ENCODE data around the gene CDCA3. TPM values are rescaled to one million over a fixed set of nuclear protein-coding genes. Genes with fewer than 3 reads are reported as not detected.

Gene CDCA3
- total RNA-seq, 1 experiment from 2014 or later: 61.8 TPM

- ATAC-seq (peak; percentile 73), DNase-seq (ENCODE audit: low spot score) (peak; percentile 73)
- H3K27ac Mint-ChIP-seq: no peak overlapping the region; the same call in 1 of the 2 replicates
- no peak for TF ChIP-seq ZNF263 (CRISPR knock-in tag; IDR thresholded peaks at IDR 0.05; ENCODE audit: low read depth)
- ChIA-PET CTCF (interaction anchor here (0.8 to 5.1 kb wide), 7 partner anchors 13 to 122 kb away, joined by 3 to 28 read pairs (median 5); partner anchors contain the start of genes CDCA3, MLF2, PTMS and SPSB2), POLR2A (interaction anchor here (0.5 to 2.2 kb wide), 3 partner anchors 12 to 150 kb away, joined by 3 to 9 read pairs (median 3); partner anchors contain the start of genes CDCA3 and USP5)
- H3K4me3 Mint-ChIP-seq: no peak overlapping the region
- H3K27me3 Mint-ChIP-seq (ENCODE audit: low read depth): no peaks in the 10 kb centered on the region
- no peaks in the 10 kb centered on the region for H3K9me3 Mint-ChIP-seq
- H3K4me1 Mint-ChIP-seq: peaks cover 18% of the 10 kb centered on the region
- peaks cover 47% of the 10 kb centered on the region for H3K36me3 Mint-ChIP-seq
Measured at GRCh38 chr12:6839482-6840201, 11.4 kb downstream of the CDCA3 start.

GRCh38 chr12:6838854-6839253, 12.2 kb downstream of the CDCA3 start:
- TF ChIP-seq TP53 (CRISPR knock-in tag; IDR thresholded peaks at IDR 0.05): no peak
- TF ChIP-seq ESRRA (CRISPR knock-in tag; IDR thresholded peaks at IDR 0.05; ENCODE audit: borderline replicate concordance): no peak
- no peak for TF ChIP-seq FOXJ3 (CRISPR knock-in tag; IDR thresholded peaks at IDR 0.05; ENCODE audit: borderline replicate concordance)
- no peak for TF ChIP-seq RORB (CRISPR knock-in tag; IDR thresholded peaks at IDR 0.05)
- no peak for TF ChIP-seq TEAD4 (CRISPR knock-in tag; IDR thresholded peaks at IDR 0.05)
- TF ChIP-seq HMGXB4 (CRISPR knock-in tag; IDR thresholded peaks at IDR 0.05): no peak
- TF ChIP-seq ATF1 (CRISPR knock-in tag; IDR thresholded peaks at IDR 0.05): no peak
- no peak for TF ChIP-seq HMGA2 (CRISPR knock-in tag; IDR thresholded peaks at IDR 0.05)
- TF ChIP-seq OVOL2 (CRISPR knock-in tag; IDR thresholded peaks at IDR 0.05; ENCODE audit: borderline replicate concordance): no peak
- TF ChIP-seq NFE2L1 (CRISPR knock-in tag; IDR thresholded peaks at IDR 0.05): no peak
- no peak for TF ChIP-seq PREB (CRISPR knock-in tag; IDR thresholded peaks at IDR 0.05; ENCODE audit: borderline replicate concordance)
- no peak for TF ChIP-seq CTCF (IDR thresholded peaks at IDR 0.05)
- no peak for TF ChIP-seq ERG (CRISPR knock-in tag; IDR thresholded peaks at IDR 0.05)
- TF ChIP-seq AR (CRISPR knock-in tag; IDR thresholded peaks at IDR 0.05): no peak
- no peak for TF ChIP-seq KAT7 (CRISPR knock-in tag; IDR thresholded peaks at IDR 0.05; ENCODE audit: borderline replicate concordance)
- TF ChIP-seq ZMAT4 (CRISPR knock-in tag; IDR thresholded peaks at IDR 0.05): no peak
- no peak for TF ChIP-seq E2F4 (CRISPR knock-in tag; IDR thresholded peaks at IDR 0.05; ENCODE audit: borderline replicate concordance, low read depth)
- TF ChIP-seq CBFB (CRISPR knock-in tag; IDR thresholded peaks at IDR 0.05; ENCODE audit: low read depth): no peak
- TF ChIP-seq FOXP4 (CRISPR knock-in tag; IDR thresholded peaks at IDR 0.05): no peak
- TF ChIP-seq PRRX2 (CRISPR knock-in tag; IDR thresholded peaks at IDR 0.05): no peak
- Mint-ChIP-seq H3K4me3 (no peak overlapping the region), H3K9me3 (no peaks in the 10 kb centered on the region), H3K36me3 (peaks cover 49% of the 10 kb centered on the region), H3K27me3 (ENCODE audit: low read depth) (no peaks in the 10 kb centered on the region), H3K27ac (no peak overlapping the region), H3K4me1 (peaks cover 18% of the 10 kb centered on the region)
- ChIA-PET CTCF (interaction anchor here (0.8 to 5.1 kb wide), 6 partner anchors 14 to 122 kb away, joined by 3 to 28 read pairs (median 6); partner anchors contain the start of genes CDCA3, MLF2, PTMS and SPSB2), POLR2A (interaction anchor here (2.2 kb wide), 1 partner anchor 13 kb away, joined by 9 read pairs; the partner anchor contains the start of genes CDCA3 and USP5)
- DNase-seq (ENCODE audit: low spot score): no peak
- no peak for ATAC-seq
